HepG2 (cell line): ENCODE data around the gene CRYAB. TPM values are rescaled to one million over a fixed set of nuclear protein-coding genes. Genes with fewer than 3 reads are reported as not detected.

ENCODE experiments used
- ATAC-seq: fragments of 200-7000 bp; cut with Tn5 transposase; 3 replicates; pipeline ENCODE4 v1.9.1; 2020; ENCODE audit warnings: mild to moderate bottlenecking, moderate library complexity
- BruUV-seq: library from RNA; stranded (reverse); fragments of 400-500 nt; replicated peaks from 2 replicates; lab custom pipeline; 2021; lab: Mats Ljungman, UMichigan
- CTCF ChIA-PET: fragments of 300-600 bp; formaldehyde crosslinking; extraction: SDS; loops from one replicate; lab custom pipeline; 2021; ENCODE audit warnings: low total read pairs, inconsistent platforms, low intra/inter-chr PET ratio; lab: Yijun Ruan, JAX
- POLR2A ChIA-PET: fragments of 350-600 bp; sonication (Branson Sonifier 250); formaldehyde crosslinking; loops from one replicate; lab custom pipeline; 2020; ENCODE audit warnings: antibody characterized with exemption, inconsistent platforms; lab: Yijun Ruan, JAX
- DNase-seq: peaks from one replicate; pipeline ENCODE4 v3.0.0-alpha.2; 2015; ENCODE audit warnings: low spot score
- FAIRE-seq: peaks from 3 replicates; lab custom pipeline; 2011; peaks lifted over from hg19 to GRCh38; lab: Jason Lieb, UNC
- H2AFZ ChIP-seq: one replicate; pipeline ENCODE4 v1.6.1; 2011; ENCODE audit warnings: low read length, inconsistent platforms
- H3K27ac ChIP-seq: fragments of 300-600 bp; 3 replicates; pipeline ENCODE4 v1.8.0; 2011; ENCODE audit warnings: mixed run types, mild to moderate bottlenecking, mixed read lengths, low read length, inconsistent platforms; ENCODE audit not compliant: insufficient read depth; ENCODE audit errors: extremely low read length
- H3K27me3 ChIP-seq, 2 experiments: fragments of 200-600 bp in 1 of 2; 2 replicates in 1 of 2; 3 replicates in 1 of 2; pipeline versions ENCODE4 v1.6.0 to v1.8.0; 2011; ENCODE audit warnings: low read length in 2 of 2, mild to moderate bottlenecking in 2 of 2, moderate library complexity in 2 of 2, inconsistent platforms in 1 of 2; ENCODE audit not compliant: insufficient read depth in 2 of 2, control insufficient read depth in 1 of 2
- H3K36me3 ChIP-seq, 2 experiments: fragments of 200-600 bp in 1 of 2; replicated peaks in 1 of 2; 2 replicates in 1 of 2; 3 replicates in 1 of 2; pipeline versions ENCODE4 v1.5.1 to v1.8.0; 2011; ENCODE audit warnings: low read length in 2 of 2, inconsistent platforms in 1 of 2; ENCODE audit not compliant: insufficient read depth in 2 of 2, control insufficient read depth in 1 of 2
- H3K4me1 ChIP-seq: 2 replicates; pipeline ENCODE4 v1.5.1; 2012; ENCODE audit warnings: low read length, inconsistent platforms; ENCODE audit not compliant: insufficient read depth
- H3K4me2 ChIP-seq: 2 replicates; pipeline ENCODE4 v1.6.0; 2011; ENCODE audit warnings: low read depth, low read length, inconsistent platforms
- H3K4me3 ChIP-seq, 3 experiments: fragments of 200-600 bp in 1 of 3; sonication (generic), shearing (Covaris generic) in 1 of 3; replicated peaks in 1 of 3; 2 replicates each; pipeline ENCODE4 v1.5.1; 2011 to 2016; ENCODE audit warnings: low read length in 3 of 3, inconsistent platforms in 2 of 3, low read depth in 2 of 3, mild to moderate bottlenecking in 2 of 3, control low read depth in 1 of 3, mixed read lengths in 1 of 3; ENCODE audit not compliant: insufficient read depth in 1 of 3
- H3K79me2 ChIP-seq: one replicate; pipeline ENCODE4 v1.6.1; 2011; ENCODE audit warnings: low read length, inconsistent platforms; ENCODE audit not compliant: insufficient read depth
- H3K9ac ChIP-seq: 2 replicates; pipeline ENCODE4 v1.6.0; 2011; ENCODE audit warnings: mild to moderate bottlenecking, low read depth, low read length, inconsistent platforms; ENCODE audit not compliant: insufficient read depth
- H3K9me3 ChIP-seq: 2 replicates; pipeline ENCODE4 v1.5.1; 2012; ENCODE audit warnings: mild to moderate bottlenecking, low read length
- H4K20me1 ChIP-seq: 2 replicates; pipeline ENCODE4 v1.6.0; 2011; ENCODE audit warnings: inconsistent platforms, mild to moderate bottlenecking, low read length, moderate library complexity; ENCODE audit not compliant: insufficient read depth
- ARNTL ChIP-seq: sonication (generic); formaldehyde crosslinking; IDR thresholded peaks from 2 replicates; pipeline ENCODE4 v1.4.0; 2020; ENCODE audit warnings: mild to moderate bottlenecking, missing genetic modification reagents
- CCDC6 ChIP-seq: sonication (generic); formaldehyde crosslinking; IDR thresholded peaks from 2 replicates; pipeline ENCODE4 v1.8.1; 2022; ENCODE audit warnings: mild to moderate bottlenecking, missing genetic modification reagents, moderate library complexity
- CEBPG ChIP-seq: IDR thresholded peaks from 2 replicates; pipeline ENCODE4 v1.6.1; 2016
- EZH2 ChIP-seq: conservative IDR thresholded peaks from 2 replicates; pipeline ENCODE4 v1.6.1; 2012; ENCODE audit warnings: mild to moderate bottlenecking, low read depth, low read length, moderate library complexity
- HOXA9 ChIP-seq: sonication (generic); formaldehyde crosslinking; IDR thresholded peaks from 2 replicates; pipeline ENCODE4 v1.8.1; 2022; ENCODE audit warnings: missing genetic modification reagents, mild to moderate bottlenecking, moderate library complexity, borderline replicate concordance
- HOXD1 ChIP-seq: sonication (generic); formaldehyde crosslinking; IDR thresholded peaks from 2 replicates; pipeline ENCODE4 v1.5.0; 2020; ENCODE audit warnings: missing genetic modification reagents
- LBX2 ChIP-seq: sonication (generic); formaldehyde crosslinking; IDR thresholded peaks from 2 replicates; pipeline ENCODE4 v1.5.0; 2020; ENCODE audit warnings: missing genetic modification reagents, mild to moderate bottlenecking, borderline replicate concordance
- PCBP1 ChIP-seq: fragments of 200-400 bp; formaldehyde crosslinking; IDR thresholded peaks from 2 replicates; pipeline ENCODE4 v1.6.1; 2017; ENCODE audit warnings: mild to moderate bottlenecking, low read depth, low read length, borderline replicate concordance
- PHF8 ChIP-seq: sonication (generic); formaldehyde crosslinking; IDR thresholded peaks from 2 replicates; pipeline ENCODE4 v1.5.0; 2020; ENCODE audit warnings: missing genetic modification reagents
- SNAPC2 ChIP-seq: sonication (generic); formaldehyde crosslinking; IDR thresholded peaks from 2 replicates; pipeline ENCODE4 v1.8.1; 2022; ENCODE audit warnings: mild to moderate bottlenecking, missing genetic modification reagents
- SNAPC5 ChIP-seq: sonication (generic); formaldehyde crosslinking; IDR thresholded peaks from 2 replicates; pipeline ENCODE4 v1.8.1; 2023; ENCODE audit warnings: mild to moderate bottlenecking, missing genetic modification reagents, borderline replicate concordance
- SRY ChIP-seq: sonication (generic); formaldehyde crosslinking; IDR thresholded peaks from 2 replicates; pipeline ENCODE4 v1.8.0; 2022; ENCODE audit warnings: mild to moderate bottlenecking, missing genetic modification reagents
- TBX3 ChIP-seq: fragments of 450-650 bp; IDR thresholded peaks from 2 replicates; pipeline ENCODE4 v1.6.1; 2017; ENCODE audit warnings: antibody characterized with exemption, mild to moderate bottlenecking, inconsistent platforms, borderline replicate concordance
- ZBED4 ChIP-seq: sonication (generic); formaldehyde crosslinking; IDR thresholded peaks from 2 replicates; pipeline ENCODE4 v1.4.0; 2020; ENCODE audit warnings: missing genetic modification reagents, borderline replicate concordance
- ZBTB26 ChIP-seq: IDR thresholded peaks from 2 replicates; pipeline ENCODE4 v1.6.1; 2016; ENCODE audit warnings: missing compliant biosample characterization, missing genetic modification reagents, borderline replicate concordance
- ZFP82 ChIP-seq: sonication (generic); formaldehyde crosslinking; IDR thresholded peaks from 2 replicates; pipeline ENCODE4 v1.5.1; 2020; ENCODE audit warnings: mild to moderate bottlenecking, missing genetic modification reagents, borderline replicate concordance
- ZNF33A ChIP-seq: sonication (generic); formaldehyde crosslinking; IDR thresholded peaks from 2 replicates; pipeline ENCODE4 v1.5.1; 2020; ENCODE audit warnings: missing genetic modification reagents, mild to moderate bottlenecking, moderate library complexity, borderline replicate concordance
- ZSCAN5A ChIP-seq: sonication (generic); formaldehyde crosslinking; IDR thresholded peaks from 2 replicates; pipeline ENCODE4 v1.8.0; 2022; ENCODE audit warnings: mild to moderate bottlenecking, missing genetic modification reagents, borderline replicate concordance
- WGBS: methylation state at CpG from one replicate; pipeline ENCODE4 v1.1.6; 2017; ENCODE audit warnings: low lambda C conversion rate; 5-methylcytosine and 5-hydroxymethylcytosine counted together
- in situ Hi-C: cut with HindIII; loops from 2 replicates; pipeline ENCODE4 v1.10.0; 2017; ENCODE audit warnings: low pct_unique_long_range_greater_than_20kb; ENCODE audit not compliant: extremely low pct_ligation_motif_present
- intact Hi-C: fragments of 100-400 bp; cut with micrococcal nuclease; formaldehyde crosslinking; loops from one replicate; pipeline ENCODE4 v1.10.0; 2022; ENCODE audit not compliant: unreplicated experiment
- polyA plus RNA-seq, 8 experiments: library from polyadenylated mRNA; depleted of rRNA in 3 of 8; stranded (reverse) in 7 of 8; unstranded in 1 of 8; fragments of >200 nt; fragmentation: Illumina TruSeq in 4 of 8; extraction: Trizol in 4 of 8; gene quantifications; 2 replicates each; pipeline versions ENCODE4 v1.2.1 to v1.2.3, GENCODE V29; 2011 to 2016; ENCODE audit warnings: low read depth in 4 of 8, missing spikeins in 1 of 8, mixed read lengths in 1 of 8; ENCODE audit not compliant: insufficient read depth in 1 of 8
- total RNA-seq, 5 experiments: library from RNA; depleted of rRNA; stranded (reverse); fragments of >200 nt; fragmentation: Illumina TruSeq; extraction: Trizol; gene quantifications; 2 replicates each; pipeline ENCODE4 v1.2.3, GENCODE V29; 2016; ENCODE audit warnings: low read depth in 1 of 5

Gene CRYAB
- total and polyA plus RNA-seq, 2 of the 13 experiments (the other 11 are each of a cell fraction or from before 2014, with no cell fraction given): 0.55 to 1.1 TPM

- no peak overlapping the region for H3K4me2 ChIP-seq
- no peaks in the 10 kb centered on the region for H3K79me2 ChIP-seq
- in situ Hi-C loops: no loop called here
- no peak overlapping the region for H2AFZ ChIP-seq
- CTCF ChIA-PET: no interaction called here
- intact Hi-C loops: no loop called here
- H3K9ac ChIP-seq: no peak overlapping the region
- H3K27me3 ChIP-seq: no peaks in the 10 kb centered on the region
- no peak for TF ChIP-seq EZH2
- no peak for TF ChIP-seq PCBP1
- no peak for TF ChIP-seq SRY (CRISPR knock-in tag)
- no peak for TF ChIP-seq CCDC6 (CRISPR knock-in tag)
- no peak for TF ChIP-seq SNAPC2 (CRISPR knock-in tag)
- TF ChIP-seq ZFP82: no peak
- TF ChIP-seq HOXD1 (CRISPR knock-in tag): no peak
- TF ChIP-seq ZSCAN5A (CRISPR knock-in tag): no peak
- no peak for TF ChIP-seq PHF8 (CRISPR knock-in tag)
- TF ChIP-seq ZBED4 (CRISPR knock-in tag): no peak
- TF ChIP-seq CEBPG (CRISPR knock-in tag): no peak
- no peak for TF ChIP-seq HOXA9 (CRISPR knock-in tag)
- TF ChIP-seq ZNF33A (CRISPR knock-in tag): no peak
- TF ChIP-seq TBX3: no peak
- TF ChIP-seq ZBTB26: no peak
- TF ChIP-seq SNAPC5 (CRISPR knock-in tag): no peak
- no peak for TF ChIP-seq LBX2 (CRISPR knock-in tag)
- TF ChIP-seq ARNTL (CRISPR knock-in tag): no peak
- H4K20me1 ChIP-seq: no peaks in the 10 kb centered on the region
- no peak for ATAC-seq
- H3K4me1 ChIP-seq: no peaks in the 10 kb centered on the region
- no TSS peak for BruUV-seq
- POLR2A ChIA-PET: no interaction called here
- peaks cover 1 to 2% of the 10 kb centered on the region in 2 experiments; a peak in 1 of 5 replicates for H3K36me3 ChIP-seq
- FAIRE-seq: no peak
- no peaks in the 10 kb centered on the region for H3K9me3 ChIP-seq
- H3K27ac ChIP-seq: no peak overlapping the region
- 95% methylated on average over 4 of the region's 4 CpGs for WGBS
- H3K4me3 ChIP-seq: no peak overlapping the region
- DNase-seq: no peak
These were observed 42.6 kb upstream of the CRYAB start for GRCh38 chr11:111954154-111954553.
